ENCODE measurements around the gene RTKN2.

RTKN2 gene

GRCh38 chr10:62217683-62218082 is 51.0 kb downstream of the RTKN2 start:
- DNase-seq, result no peak

GRCh38 chr10:62214364-62214874 is 54.2 kb downstream of the RTKN2 start:
- DNase-seq, result no peak

GRCh38 chr10:62205750-62206399 is 62.8 kb downstream of the RTKN2 start:
- DNase-seq, result no peak

GRCh38 chr10:62199584-62199983 is 69.1 kb downstream of the RTKN2 start:
- no peak for DNase-seq

- no peak for DNase-seq
These were observed 72.1 kb downstream of the RTKN2 start for GRCh38 chr10:62196528-62196927.

GRCh38 chr10:62195675-62195926 is 73.0 kb downstream of the RTKN2 start:
- DNase-seq, result no peak

- DNase-seq, result no peak
These were observed 73.5 kb downstream of the RTKN2 start for GRCh38 chr10:62194924-62195674.

GRCh38 chr10:62193479-62193878 is 75.2 kb downstream of the RTKN2 start:
- DNase-seq, result no peak

GRCh38 chr10:62189131-62189530 is 79.5 kb downstream of the RTKN2 start:
- no peak for DNase-seq

- DNase-seq, result no peak
These were observed 80.5 kb downstream of the RTKN2 start for GRCh38 chr10:62188021-62188616.

- DNase-seq, result no peak
These were observed 81.5 kb downstream of the RTKN2 start for GRCh38 chr10:62186999-62187675.

GRCh38 chr10:62185919-62186692 is 82.5 kb downstream of the RTKN2 start:
- DNase-seq, result peak in 1 of 2 experiments; percentile 19

- DNase-seq, result peak in 1 of 2 experiments; percentile 49
These were observed 84.5 kb downstream of the RTKN2 start for GRCh38 chr10:62183857-62184795.

GRCh38 chr10:62183442-62183841 is 85.2 kb downstream of the RTKN2 start:
- DNase-seq, result peak in 1 of 2 experiments; percentile 42

- DNase-seq, result no peak
These were observed 86.0 kb downstream of the RTKN2 start for GRCh38 chr10:62182595-62182994.

GRCh38 chr10:62182171-62182570 is 86.5 kb downstream of the RTKN2 start:
- DNase-seq, result no peak

- no peak for DNase-seq
These were observed 88.0 kb downstream of the RTKN2 start for GRCh38 chr10:62180677-62181076.

- no peak for DNase-seq
These were observed 90.1 kb downstream of the RTKN2 start for GRCh38 chr10:62178568-62178967.

GRCh38 chr10:62177111-62177510 is 91.5 kb downstream of the RTKN2 start:
- no peak for DNase-seq

- no peak for DNase-seq
These were observed 93.4 kb downstream of the RTKN2 start for GRCh38 chr10:62175251-62175650.

- DNase-seq, result no peak
These were observed 96.2 kb downstream of the RTKN2 start for GRCh38 chr10:62172465-62172864.

- DNase-seq, result no peak
These were observed 96.9 kb downstream of the RTKN2 start for GRCh38 chr10:62171791-62172190.

Data from stimulated activated CD4-positive, alpha-beta T cell treated with anti-CD3 and anti-CD28 coated beads, Interleukin-4, amount 100 ng/mL, for 4 hours (primary cell).